Right renal cortex interstitium (tissue), 3 donors: Measurements from ENCODE around the gene IQCK. TPM values are rescaled to one million over a fixed set of nuclear protein-coding genes. Genes with fewer than 3 reads are reported as not detected.
"Not testable (repeated sequence)": the region's sequence is repeated elsewhere in the genome, so short reads cannot be mapped to it uniquely, and the experiment has no call there.

Experiments used
- DNase-seq, 3 donors: peaks; one replicate each; pipeline ENCODE4 v3.0.0-alpha.2; 2013; ENCODE audit warnings: low read depth in 3 of 3, low spot score in 2 of 3
- polyA plus RNA-seq, 3 donors: library from polyadenylated mRNA; unstranded; fragments of 120-200 nt; gene quantifications; one replicate each; pipeline ENCODE4 v1.2.1, GENCODE V29; 2013; ENCODE audit not compliant: insufficient read length in 3 of 3

Gene IQCK
- polyA plus RNA-seq, 3 donors = 49.5 to 53.9 (median 49.9) TPM

DNA sequence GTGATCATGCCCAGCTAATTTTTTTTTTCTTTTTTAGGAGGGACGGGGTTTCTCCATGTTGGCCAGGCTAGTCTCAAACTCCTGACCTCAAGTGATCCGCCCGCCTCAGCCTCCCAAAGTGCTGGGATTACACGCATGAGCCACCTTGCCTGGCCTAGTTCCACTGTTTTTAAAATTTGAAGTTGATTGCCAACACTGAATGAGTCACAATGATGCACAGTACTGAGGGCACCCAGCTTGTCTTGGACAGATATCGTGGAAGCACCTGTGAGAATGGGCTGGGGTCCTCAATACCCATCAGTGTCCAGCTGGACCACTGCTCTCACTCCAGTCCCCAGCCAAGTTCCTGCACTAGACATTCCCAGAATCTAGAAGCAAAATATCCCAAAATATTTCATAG is 2.5 kb upstream of the IQCK start:
- DNase-seq = no peak

DNA sequence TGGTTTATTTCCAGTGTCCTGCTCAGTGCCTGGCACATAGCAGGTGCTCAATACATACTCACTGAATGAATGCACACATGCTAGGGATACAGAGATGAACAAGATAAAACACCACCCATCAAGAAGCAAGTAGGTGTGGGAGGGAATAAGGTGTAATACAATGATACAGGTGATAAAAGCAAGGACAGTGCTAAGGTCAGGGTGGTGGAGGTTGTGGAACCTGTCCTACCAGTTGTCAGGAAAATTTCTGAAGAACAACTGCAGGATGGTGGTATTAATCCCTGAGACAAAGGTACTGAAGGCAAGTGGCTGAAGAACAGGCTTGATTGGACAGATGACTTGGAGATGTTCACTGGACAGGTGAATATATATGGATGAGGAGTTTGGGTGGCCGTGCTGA is 1.9 kb upstream of the IQCK start:
- no peak for DNase-seq

- DNase-seq = not testable (repeated sequence)
Observed at GRCh38 chr16:19716728-19717127, 1.3 kb upstream of the IQCK start.

DNA sequence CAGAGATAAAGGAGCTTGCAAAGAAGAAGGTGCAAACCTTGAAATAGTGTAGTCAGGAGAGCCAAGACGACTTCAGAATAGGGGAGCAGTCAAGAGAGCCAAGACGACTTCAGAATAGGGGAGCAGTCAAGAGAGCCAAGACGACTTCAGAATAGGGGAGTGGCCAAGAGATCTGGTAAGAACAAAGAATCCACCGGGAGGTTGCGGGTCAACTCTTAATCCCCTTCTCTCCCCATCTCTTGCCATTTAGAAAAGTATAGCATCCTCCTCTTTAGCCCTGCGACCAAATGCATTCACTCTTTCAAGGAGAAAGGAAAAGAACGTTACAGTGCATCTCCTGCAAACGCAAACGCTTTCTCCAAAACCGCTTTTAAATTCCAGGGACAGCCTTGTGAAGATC is 757 bp upstream of the IQCK start:
- no peak for DNase-seq

GRCh38 chr16:19718624-19718965 is 524 bp downstream of the IQCK start:
- no peak for DNase-seq

GRCh38 chr16:19722269-19722952 is 4.3 kb downstream of the IQCK start:
- no peak for DNase-seq

- no peak for DNase-seq
Observed at GRCh38 chr16:19722981-19723380, 4.9 kb downstream of the IQCK start.

- DNase-seq = no peak
Observed at GRCh38 chr16:19728636-19728965, 10.5 kb downstream of the IQCK start.

DNA sequence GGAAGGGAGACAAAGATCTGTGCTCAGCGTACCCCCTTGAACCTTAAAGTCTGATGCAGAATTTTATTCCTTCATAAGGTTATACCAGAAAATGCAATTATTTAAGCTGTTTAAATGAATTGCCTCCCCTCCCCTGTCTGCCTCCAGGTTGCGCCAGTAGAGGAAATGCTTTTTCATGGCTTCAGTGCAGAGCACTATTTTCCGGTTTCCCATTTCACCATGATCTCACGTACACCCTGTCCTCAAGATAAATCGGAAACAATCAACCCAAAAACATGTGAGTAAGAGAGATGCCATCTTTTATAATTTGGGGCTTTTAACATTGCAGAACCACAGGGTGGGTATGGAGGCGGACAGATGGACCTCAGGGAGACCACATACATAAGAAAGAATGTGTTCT is 15.5 kb downstream of the IQCK start:
- no peak for DNase-seq

GRCh38 chr16:19735074-19735867 is 17.2 kb downstream of the IQCK start:
- DNase-seq = no peak

GRCh38 chr16:19737306-19738038 is 19.4 kb downstream of the IQCK start:
- DNase-seq = no peak

- no peak for DNase-seq
Observed at GRCh38 chr16:19741354-19741753, 23.3 kb downstream of the IQCK start.

DNA sequence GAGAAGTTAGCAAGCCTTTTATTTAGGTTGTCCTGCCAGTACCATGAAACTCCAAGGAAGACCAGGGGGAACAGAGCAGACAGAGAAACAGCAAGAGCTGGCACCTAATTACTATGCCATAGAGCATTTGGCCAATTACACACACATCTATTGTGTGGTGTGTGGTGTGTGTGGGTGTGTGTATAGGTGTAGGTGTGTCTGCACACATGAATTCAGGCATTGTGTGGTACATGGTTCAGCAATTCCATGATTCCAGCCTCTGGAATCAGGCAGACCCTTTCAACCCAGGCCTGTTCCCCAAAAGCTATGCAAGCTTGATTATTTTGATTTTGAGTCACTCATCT is 25.7 kb downstream of the IQCK start:
- no peak for DNase-seq

DNA sequence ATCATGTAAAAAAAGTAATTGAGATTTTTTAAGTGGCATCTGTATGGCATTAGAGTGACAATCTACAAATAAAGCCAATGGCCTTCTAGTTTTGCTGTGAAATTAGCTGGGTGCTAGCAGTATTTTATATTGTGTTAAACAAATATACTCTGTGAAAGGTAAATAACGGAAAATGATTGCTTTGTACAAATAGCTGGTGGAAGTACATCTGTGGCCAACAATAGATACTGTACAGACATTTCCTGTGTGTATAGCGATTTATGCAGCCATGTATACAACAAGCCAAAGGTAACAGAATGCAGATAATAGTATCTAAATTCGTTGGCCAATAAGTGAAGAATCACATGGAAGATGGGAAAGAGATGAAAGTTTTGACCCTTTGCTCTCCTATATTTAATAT is 26.6 kb downstream of the IQCK start:
- no peak for DNase-seq

GRCh38 chr16:19745286-19746010 is 27.4 kb downstream of the IQCK start:
- DNase-seq = no peak

- no peak for DNase-seq
Observed at GRCh38 chr16:19746561-19746960, 28.5 kb downstream of the IQCK start.

GRCh38 chr16:19748389-19749168 is 30.5 kb downstream of the IQCK start:
- no peak for DNase-seq

GRCh38 chr16:19749571-19750080 is 31.6 kb downstream of the IQCK start:
- DNase-seq = no peak

- no peak for DNase-seq
Observed at GRCh38 chr16:19751478-19752385, 33.7 kb downstream of the IQCK start.
